Omental fat pad (tissue), 4 donors: ENCODE results near the gene PUS7. TPM values are rescaled to one million over a fixed set of nuclear protein-coding genes. Genes with fewer than 3 reads are reported as not detected.

Source experiments
- ATAC-seq: fragments of 150-250 bp; one replicate; pipeline ENCODE4 v1.9.1; 2016; ENCODE audit warnings: mild to moderate bottlenecking, moderate library complexity; ENCODE audit not compliant: low FRiP score
- DNase-seq: peaks from one replicate; pipeline ENCODE4 v3.0.0-alpha.2; 2019; ENCODE audit warnings: low spot score
- total RNA-seq, 4 donors: library from RNA; depleted of rRNA; stranded (reverse); fragments of >200 nt; gene quantifications; one replicate each; pipeline ENCODE4 v1.1.0, GENCODE V29; 2016
- TF ChIP-seq, protein P1 (sequence below), 3 donors: fragments of 450-650 bp; IDR thresholded peaks; one replicate each; pipeline ENCODE4 v1.5.1; 2016 to 2017; ENCODE audit warnings: antibody characterized with exemption in 3 of 3, mild to moderate bottlenecking in 3 of 3, moderate library complexity in 2 of 3

Gene PUS7
- total RNA-seq, 4 donors from 2014 or later, result 12.6 to 42.3 (median 13.1) TPM

DNA sequence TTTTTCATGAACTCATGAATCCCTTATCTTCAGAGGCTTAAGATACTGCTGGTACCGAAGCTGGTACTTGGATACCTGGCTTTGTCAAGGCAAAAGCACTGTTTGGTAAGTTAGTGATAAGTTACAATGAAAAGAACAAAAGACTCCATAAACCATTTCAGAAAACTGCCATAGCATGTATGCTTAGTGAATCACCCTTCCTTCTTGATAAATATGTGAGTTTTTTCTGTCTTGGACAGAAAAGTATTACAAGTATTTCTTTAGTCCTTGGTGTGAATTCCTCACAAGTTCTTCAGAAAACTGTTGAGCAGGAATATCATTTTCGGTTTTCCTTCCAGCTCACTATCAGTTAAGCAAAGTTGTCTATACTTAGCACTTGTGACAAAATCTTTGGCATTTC lies 25.6 kb downstream of the PUS7 start:
- TF ChIP-seq, protein P1, sequence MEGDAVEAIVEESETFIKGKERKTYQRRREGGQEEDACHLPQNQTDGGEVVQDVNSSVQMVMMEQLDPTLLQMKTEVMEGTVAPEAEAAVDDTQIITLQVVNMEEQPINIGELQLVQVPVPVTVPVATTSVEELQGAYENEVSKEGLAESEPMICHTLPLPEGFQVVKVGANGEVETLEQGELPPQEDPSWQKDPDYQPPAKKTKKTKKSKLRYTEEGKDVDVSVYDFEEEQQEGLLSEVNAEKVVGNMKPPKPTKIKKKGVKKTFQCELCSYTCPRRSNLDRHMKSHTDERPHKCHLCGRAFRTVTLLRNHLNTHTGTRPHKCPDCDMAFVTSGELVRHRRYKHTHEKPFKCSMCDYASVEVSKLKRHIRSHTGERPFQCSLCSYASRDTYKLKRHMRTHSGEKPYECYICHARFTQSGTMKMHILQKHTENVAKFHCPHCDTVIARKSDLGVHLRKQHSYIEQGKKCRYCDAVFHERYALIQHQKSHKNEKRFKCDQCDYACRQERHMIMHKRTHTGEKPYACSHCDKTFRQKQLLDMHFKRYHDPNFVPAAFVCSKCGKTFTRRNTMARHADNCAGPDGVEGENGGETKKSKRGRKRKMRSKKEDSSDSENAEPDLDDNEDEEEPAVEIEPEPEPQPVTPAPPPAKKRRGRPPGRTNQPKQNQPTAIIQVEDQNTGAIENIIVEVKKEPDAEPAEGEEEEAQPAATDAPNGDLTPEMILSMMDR (IDR thresholded peaks at IDR 0.05), result no peak
- no peak for ATAC-seq
- no peak for DNase-seq

DNA sequence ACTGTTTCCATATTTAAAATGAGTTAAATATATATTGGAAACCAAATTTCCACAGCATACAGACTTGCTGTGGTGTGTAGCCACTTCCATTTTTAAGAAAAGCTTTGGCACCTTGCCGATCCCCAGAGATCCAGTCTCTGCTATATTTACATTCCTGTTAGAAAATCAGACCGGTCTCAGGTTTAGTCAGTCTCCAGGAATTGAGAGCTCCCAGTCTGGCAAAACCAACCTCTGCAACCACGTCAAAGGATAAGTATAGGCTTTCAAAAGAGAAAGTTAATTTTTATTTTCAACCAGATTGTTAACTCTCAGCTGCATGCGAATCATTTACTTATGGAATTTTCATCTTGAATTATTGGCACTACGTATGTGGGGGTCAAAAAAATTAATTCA lies 28.2 kb downstream of the PUS7 start:
- TF ChIP-seq, protein P1 (IDR thresholded peaks at IDR 0.05), result no peak
- ATAC-seq, result no peak
- DNase-seq, result no peak

DNA sequence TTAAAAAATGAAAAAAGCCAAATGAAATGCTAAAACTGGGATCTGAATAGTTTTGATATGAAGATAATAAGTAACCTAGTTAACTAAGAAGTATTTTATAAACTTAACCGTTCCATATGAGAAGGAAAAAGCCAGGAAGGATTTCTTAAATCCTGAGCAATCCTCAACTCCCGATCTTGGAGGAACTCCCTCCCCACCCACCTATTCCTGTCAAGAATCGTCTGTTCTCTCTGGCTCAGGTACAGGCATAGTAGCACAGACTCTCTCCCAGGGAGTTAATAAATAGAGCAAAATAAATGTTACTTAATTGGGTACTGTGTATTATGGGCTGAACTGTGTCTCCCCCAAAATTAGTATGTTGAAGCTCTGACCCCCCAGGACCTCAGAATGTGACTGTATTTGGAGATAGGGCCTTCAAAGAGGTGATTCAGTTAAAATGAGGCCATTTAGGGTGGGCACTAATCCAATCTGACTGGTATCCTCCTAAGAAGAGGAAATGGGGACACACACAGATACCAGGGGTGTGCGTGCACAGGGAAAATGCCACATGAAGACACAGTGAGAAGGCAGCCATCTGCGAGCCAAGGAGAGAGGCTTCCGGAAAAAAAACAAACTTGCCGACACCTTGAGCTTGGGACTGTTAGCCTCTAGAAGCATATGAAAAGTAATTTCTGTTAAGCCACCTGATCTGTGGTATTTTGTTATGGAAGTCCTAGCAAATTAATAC lies 28.7 kb downstream of the PUS7 start:
- ATAC-seq (no peak), DNase-seq (no peak)
- TF ChIP-seq, protein P1 (IDR thresholded peaks at IDR 0.05), result no peak

DNA sequence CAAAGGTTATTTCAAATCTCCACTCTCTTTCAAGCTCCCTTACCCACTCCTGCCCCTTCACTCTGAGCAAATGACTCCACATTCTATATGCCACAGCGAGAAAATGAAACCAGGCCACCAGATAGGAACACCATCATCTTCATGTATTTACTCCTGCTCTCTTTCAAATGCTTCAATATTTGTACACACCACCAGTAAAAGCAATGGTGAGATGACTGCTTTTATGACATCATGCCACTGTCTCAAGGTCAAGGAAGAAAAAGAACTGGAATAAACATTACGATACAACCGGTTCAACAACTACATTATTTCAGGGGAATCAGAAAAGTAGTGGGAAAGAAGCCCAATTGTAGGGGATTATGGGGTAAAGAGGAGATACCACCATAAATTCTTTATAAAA lies 32.7 kb downstream of the PUS7 start:
- TF ChIP-seq, protein P1 (IDR thresholded peaks at IDR 0.05), result no peak
- ATAC-seq (no peak), DNase-seq (no peak)

DNA sequence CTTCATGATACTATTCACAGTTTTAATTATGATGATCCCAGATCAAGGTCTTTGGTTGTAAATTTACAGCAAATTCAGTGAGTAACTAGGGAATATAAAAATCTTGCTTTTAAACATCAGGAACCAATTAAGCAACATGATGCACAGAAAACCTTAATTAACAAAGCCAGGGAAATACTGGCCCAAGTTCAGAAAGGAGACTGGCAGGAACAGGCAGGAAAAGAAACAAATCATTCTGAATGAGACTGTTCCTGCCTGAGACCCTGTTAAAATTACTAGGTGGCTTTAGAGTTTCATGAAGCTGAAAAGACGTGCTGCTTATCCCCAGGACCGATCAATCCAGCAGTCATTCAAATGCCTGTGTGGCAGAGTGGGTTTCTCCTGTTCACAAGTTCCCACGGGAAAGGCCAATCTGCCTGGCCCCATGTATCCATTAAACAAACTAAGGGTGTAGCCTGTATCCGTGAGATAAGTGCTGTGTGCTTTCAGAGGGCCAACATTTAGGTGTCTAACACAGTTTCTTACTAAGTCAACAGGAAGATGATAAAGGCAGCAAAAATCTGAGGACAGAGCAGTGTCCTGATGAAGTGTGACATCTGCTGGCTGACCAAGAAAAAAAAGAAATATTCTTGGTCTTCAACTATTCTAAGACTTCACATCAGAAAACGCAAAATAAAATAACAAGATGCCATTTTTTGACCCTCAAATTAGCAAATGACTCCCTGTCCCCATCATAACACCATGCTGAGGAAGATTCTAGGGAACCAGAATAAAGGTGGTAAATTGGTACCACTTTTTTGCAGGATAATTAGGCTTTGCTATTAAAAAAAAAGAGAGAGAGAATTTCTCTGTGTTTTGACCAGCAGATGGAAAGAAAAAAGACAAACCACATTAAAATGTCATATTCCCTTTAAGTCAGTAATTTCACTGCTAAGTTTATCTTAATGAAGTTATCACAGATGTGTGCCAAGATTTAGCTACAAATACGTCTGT lies 34.2 kb downstream of the PUS7 start:
- TF ChIP-seq, protein P1 (IDR thresholded peaks at IDR 0.05), result no peak
- DNase-seq (no peak), ATAC-seq (no peak)

DNA sequence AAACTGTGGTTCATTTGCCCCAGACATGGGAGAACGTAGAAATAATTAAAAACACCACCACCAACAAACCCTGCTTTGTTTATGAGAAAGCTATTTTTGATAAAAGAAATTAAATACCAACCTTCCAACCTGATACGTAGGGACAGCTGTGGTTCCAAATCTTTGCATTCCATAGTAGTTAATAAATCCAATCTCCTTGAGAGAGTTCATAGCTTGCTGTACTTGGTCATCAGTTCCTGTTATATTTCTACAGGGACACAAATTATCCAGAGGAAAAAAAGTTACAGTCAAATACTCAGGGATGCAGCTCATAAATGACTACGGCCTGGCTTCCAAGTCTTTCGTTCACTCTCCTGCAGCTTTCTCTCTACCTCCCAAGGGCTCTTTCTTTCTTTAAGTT lies 41.1 kb downstream of the PUS7 start:
- DNase-seq, result no peak
- TF ChIP-seq, protein P1 (IDR thresholded peaks at IDR 0.05), result no peak
- ATAC-seq, result no peak
